Measurements from ENCODE around the gene ATP8B3. TPM values are rescaled to one million over a fixed set of nuclear protein-coding genes. Genes with fewer than 3 reads are reported as not detected.

The ATP8B3 gene
- total and polyA plus RNA-seq, 2 of the 13 experiments (the other 11 are each of a cell fraction or from before 2014, with no cell fraction given): 2.6 to 5.9 TPM

- TF ChIP-seq ETV5 (CRISPR knock-in tag; IDR thresholded peaks at IDR 0.05; ENCODE audit: borderline replicate concordance): 0 out of 2 replicates have a peak, but pooled peaks have one; percentile 37
- TF ChIP-seq, protein P1, sequence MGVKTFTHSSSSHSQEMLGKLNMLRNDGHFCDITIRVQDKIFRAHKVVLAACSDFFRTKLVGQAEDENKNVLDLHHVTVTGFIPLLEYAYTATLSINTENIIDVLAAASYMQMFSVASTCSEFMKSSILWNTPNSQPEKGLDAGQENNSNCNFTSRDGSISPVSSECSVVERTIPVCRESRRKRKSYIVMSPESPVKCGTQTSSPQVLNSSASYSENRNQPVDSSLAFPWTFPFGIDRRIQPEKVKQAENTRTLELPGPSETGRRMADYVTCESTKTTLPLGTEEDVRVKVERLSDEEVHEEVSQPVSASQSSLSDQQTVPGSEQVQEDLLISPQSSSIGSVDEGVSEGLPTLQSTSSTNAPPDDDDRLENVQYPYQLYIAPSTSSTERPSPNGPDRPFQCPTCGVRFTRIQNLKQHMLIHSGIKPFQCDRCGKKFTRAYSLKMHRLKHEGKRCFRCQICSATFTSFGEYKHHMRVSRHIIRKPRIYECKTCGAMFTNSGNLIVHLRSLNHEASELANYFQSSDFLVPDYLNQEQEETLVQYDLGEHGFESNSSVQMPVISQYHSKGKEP (CRISPR knock-in tag; IDR thresholded peaks at IDR 0.05): 0 out of 2 replicates have a peak, but pooled peaks have one; percentile 19
- TF ChIP-seq ZNF761 (CRISPR knock-in tag; conservative IDR thresholded peaks at IDR 0.05): peak; percentile 62; the same call in 1 of the 2 replicates
- no peak for TF ChIP-seq SATB2 (CRISPR knock-in tag; IDR thresholded peaks at IDR 0.05)
- peak; percentile 30; the same call in 1 of the 2 replicates for TF ChIP-seq KMT2B (CRISPR knock-in tag; IDR thresholded peaks at IDR 0.05)
- TF ChIP-seq GLMP (CRISPR knock-in tag; IDR thresholded peaks at IDR 0.05; ENCODE audit: borderline replicate concordance): no peak
- peak; percentile 81 for TF ChIP-seq ZNF687 (CRISPR knock-in tag; IDR thresholded peaks at IDR 0.05)
- TF ChIP-seq ZNF749 (CRISPR knock-in tag; IDR thresholded peaks at IDR 0.05; ENCODE audit: borderline replicate concordance): peak; percentile 81; the same call in 1 of the 2 replicates
- TF ChIP-seq NFKB2 (CRISPR knock-in tag; IDR thresholded peaks at IDR 0.05; ENCODE audit: borderline replicate concordance): peak; percentile 47; the same call in 1 of the 2 replicates
- peak; percentile 97 for TF ChIP-seq TEF (CRISPR knock-in tag; IDR thresholded peaks at IDR 0.05)
- TF ChIP-seq SMYD3 (CRISPR knock-in tag; IDR thresholded peaks at IDR 0.05): no peak
- peak; percentile 36; the same call in 1 of the 2 replicates for TF ChIP-seq ISL2 (CRISPR knock-in tag; IDR thresholded peaks at IDR 0.05)
- no peak for TF ChIP-seq CHD4 (IDR thresholded peaks at IDR 0.05; ENCODE audit: borderline replicate concordance, low read length)
- peak; percentile 79; the same call in 1 of the 2 replicates for TF ChIP-seq ARHGAP35 (CRISPR knock-in tag; IDR thresholded peaks at IDR 0.05; ENCODE audit: borderline replicate concordance)
- no peak for TF ChIP-seq ZNF878 (CRISPR knock-in tag; IDR thresholded peaks at IDR 0.05)
- TF ChIP-seq CENPT (CRISPR knock-in tag; IDR thresholded peaks at IDR 0.05; ENCODE audit: low read depth): peak; percentile 50; the same call in 1 of the 2 replicates
- peak; percentile 27; the same call in 1 of the 2 replicates for TF ChIP-seq MYC (CRISPR knock-in tag; IDR thresholded peaks at IDR 0.05; ENCODE audit: borderline replicate concordance)
- TF ChIP-seq ZNF530 (CRISPR knock-in tag; IDR thresholded peaks at IDR 0.05; ENCODE audit: low read depth): no peak
- no peak for TF ChIP-seq NFIB (CRISPR knock-in tag; IDR thresholded peaks at IDR 0.05; ENCODE audit: borderline replicate concordance)
These were observed 533 bp upstream of the ATP8B3 start (continued) for GRCh38 chr19:1812426-1813191.
